PC-3 (cell line): ENCODE measurements around the gene GADD45B. TPM values are rescaled to one million over a fixed set of nuclear protein-coding genes. Genes with fewer than 3 reads are reported as not detected.

Experiments
- ATAC-seq: fragments of 200-7000 bp; cut with Tn5 transposase; 2 replicates; pipeline ENCODE4 v1.9.1; 2020; ENCODE audit warnings: mild to moderate bottlenecking, moderate library complexity
- BruUV-seq: library from RNA; stranded (reverse); fragments of 400-500 nt; replicated peaks from 2 replicates; lab custom pipeline; 2021; lab: Mats Ljungman, UMichigan
- CTCF ChIA-PET: fragments of 300-600 bp; sonication (Branson Sonifier 250); formaldehyde crosslinking; loops from one replicate; lab custom pipeline; 2022; ENCODE audit warnings: antibody characterized with exemption; lab: Charles Lee
- POLR2A ChIA-PET: fragments of 300-600 bp; sonication (Branson Sonifier 250); formaldehyde crosslinking; loops from one replicate; lab custom pipeline; 2022; ENCODE audit warnings: antibody characterized with exemption; ENCODE audit not compliant: unreplicated experiment; lab: Charles Lee
- DNase-seq: peaks from one replicate; pipeline ENCODE4 v3.0.0-alpha.2; 2015
- H2AFZ ChIP-seq: fragments of 300-600 bp; sonication (generic); 2 replicates; pipeline ENCODE4 v1.6.0; 2016; ENCODE audit warnings: antibody characterized with exemption, low read length
- H3F3A ChIP-seq: fragments of 300-600 bp; sonication (generic); one replicate; pipeline ENCODE4 v1.6.0; 2017; ENCODE audit warnings: antibody characterized with exemption, low read length, control low read depth, mild to moderate bottlenecking; ENCODE audit not compliant: unreplicated experiment
- H3K27ac ChIP-seq: fragments of 300-600 bp; sonication (generic); 2 replicates; pipeline ENCODE4 v1.5.1; 2016; ENCODE audit warnings: mild to moderate bottlenecking, low read length
- H3K27me3 ChIP-seq: fragments of 300-600 bp; sonication (generic); 2 replicates; pipeline ENCODE4 v1.6.1; 2016; ENCODE audit warnings: low read length, mixed read lengths
- H3K36me3 ChIP-seq: fragments of 300-600 bp; sonication (generic); 2 replicates; pipeline ENCODE4 v1.6.1; 2016; ENCODE audit warnings: low read depth, mixed run types, low read length, mixed read lengths
- H3K4me1 ChIP-seq: fragments of 300-600 bp; sonication (generic); 2 replicates; pipeline ENCODE4 v1.5.1; 2016; ENCODE audit warnings: low read length; ENCODE audit not compliant: insufficient read depth
- H3K4me2 ChIP-seq: fragments of 300-600 bp; sonication (generic); 2 replicates; pipeline ENCODE4 v1.6.0; 2016; ENCODE audit warnings: low read length
- H3K4me3 ChIP-seq: fragments of 300-600 bp; sonication (generic); 2 replicates; pipeline ENCODE4 v1.5.1; 2016; ENCODE audit warnings: mild to moderate bottlenecking, low read length, mixed read lengths
- H3K79me2 ChIP-seq: fragments of 300-600 bp; sonication (generic); 2 replicates; pipeline ENCODE4 v1.6.1; 2017; ENCODE audit warnings: low read length, mixed read lengths
- H3K9ac ChIP-seq: fragments of 300-600 bp; sonication (generic); 2 replicates; pipeline ENCODE4 v1.6.0; 2016; ENCODE audit warnings: mild to moderate bottlenecking, low read length
- H3K9me2 ChIP-seq: fragments of 300-600 bp; sonication (generic); replicated peaks from 2 replicates; pipeline ENCODE4 v1.6.1; 2016; ENCODE audit warnings: mixed run types, low read length, mixed read lengths
- H3K9me3 ChIP-seq: fragments of 300-600 bp; sonication (generic); 2 replicates; pipeline ENCODE4 v1.6.1; 2016; ENCODE audit warnings: low read length, mixed read lengths
- H4K20me1 ChIP-seq: fragments of 300-600 bp; sonication (generic); 2 replicates; pipeline ENCODE4 v1.6.1; 2016; ENCODE audit warnings: low read length, mixed read lengths
- CTCF ChIP-seq: fragments of 300-600 bp; sonication (generic); conservative IDR thresholded peaks from 2 replicates; pipeline ENCODE4 v1.5.1; 2017; ENCODE audit warnings: antibody characterized with exemption, low read depth, mild to moderate bottlenecking, low read length
- EZH2 ChIP-seq: fragments of 300-600 bp; sonication (generic); IDR thresholded peaks from one replicate; pipeline ENCODE4 v1.6.1; 2017; ENCODE audit warnings: antibody characterized with exemption, mild to moderate bottlenecking, low read length; ENCODE audit not compliant: unreplicated experiment
- EZH2phosphoT487 ChIP-seq: fragments of 300-600 bp; sonication (generic); IDR thresholded peaks from 2 replicates; pipeline ENCODE4 v1.6.1; 2018; ENCODE audit warnings: mild to moderate bottlenecking, antibody characterized with exemption, low read length, borderline replicate concordance
- intact Hi-C: fragments of 100-400 bp; cut with micrococcal nuclease; formaldehyde crosslinking; loops from 2 replicates; pipeline ENCODE4 v1.9.0; 2023
- total RNA-seq: library from RNA; depleted of rRNA; stranded (reverse); fragments of >200 nt; gene quantifications from 2 replicates; pipeline ENCODE4 v1.2.3, GENCODE V29; 2014

Gene GADD45B
- total RNA-seq, 1 experiment from 2014 or later, result 137 TPM

GRCh38 chr19:2441096-2441752, 34.7 kb upstream of the GADD45B start:
- no peak overlapping the region for H2AFZ ChIP-seq
- H3K4me2 ChIP-seq, result no peak overlapping the region
- no peaks in the 10 kb centered on the region for H3K4me1 ChIP-seq
- H3K27ac ChIP-seq, result no peak overlapping the region
- no peaks in the 10 kb centered on the region for H3K27me3 ChIP-seq
- BruUV-seq, result no TSS peak
- ATAC-seq (no peak), DNase-seq (no peak)
- peaks cover 52% of the 10 kb centered on the region for H3K79me2 ChIP-seq
- H3F3A ChIP-seq, result no peaks in the 10 kb centered on the region
- H3K9me2 ChIP-seq, result no peaks in the 10 kb centered on the region
- no peak overlapping the region for H3K4me3 ChIP-seq
- H3K9ac ChIP-seq, result no peak overlapping the region
- intact Hi-C loops, result no loop called here
- H4K20me1 ChIP-seq, result no peaks in the 10 kb centered on the region
- TF ChIP-seq CTCF (no peak), EZH2 (no peak), EZH2phosphoT487 (no peak)
- ChIA-PET POLR2A (no interaction called here), CTCF (no interaction called here)
- H3K36me3 ChIP-seq, result peaks cover 12% of the 10 kb centered on the region; the same call in 1 of the 2 replicates
- H3K9me3 ChIP-seq, result no peaks in the 10 kb centered on the region

GRCh38 chr19:2443116-2443784, 32.7 kb upstream of the GADD45B start:
- DNase-seq (no peak), ATAC-seq (no peak)
- Histone ChIP-seq H3K4me1 (no peaks in the 10 kb centered on the region), H3K27ac (no peak overlapping the region), H2AFZ (no peak overlapping the region), H3K9me3 (no peaks in the 10 kb centered on the region), H3K9ac (no peak overlapping the region), H3K36me3 (peaks cover 12% of the 10 kb centered on the region; the same call in 1 of the 2 replicates), H3K4me3 (no peak overlapping the region), H4K20me1 (no peaks in the 10 kb centered on the region), H3K27me3 (no peaks in the 10 kb centered on the region), H3K4me2 (no peak overlapping the region), H3F3A (no peaks in the 10 kb centered on the region), H3K9me2 (no peaks in the 10 kb centered on the region), H3K79me2 (peaks cover 71% of the 10 kb centered on the region)
- intact Hi-C loops, result no loop called here
- CTCF ChIA-PET, result no interaction called here
- TF ChIP-seq EZH2, result no peak
- no peak for TF ChIP-seq CTCF
- no peak for TF ChIP-seq EZH2phosphoT487
- BruUV-seq, result no TSS peak
- POLR2A ChIA-PET, result no interaction called here

- ATAC-seq, result no peak
- POLR2A ChIA-PET, result no interaction called here
These were observed 32.1 kb upstream of the GADD45B start for GRCh38 chr19:2443785-2444182.

More at GRCh38 chr19:2443785-2444182, 32.1 kb upstream of the GADD45B start:
- H3K27ac ChIP-seq, result no peak overlapping the region
- no peaks in the 10 kb centered on the region for H3K4me1 ChIP-seq
- H3F3A ChIP-seq, result no peaks in the 10 kb centered on the region
- H3K27me3 ChIP-seq, result no peaks in the 10 kb centered on the region
- no peak overlapping the region for H3K4me2 ChIP-seq
- no TSS peak for BruUV-seq
- no peak overlapping the region for H3K9ac ChIP-seq
- DNase-seq, result no peak
- TF ChIP-seq CTCF (no peak), EZH2 (no peak), EZH2phosphoT487 (no peak)
- no peaks in the 10 kb centered on the region for H3K9me2 ChIP-seq
- CTCF ChIA-PET, result no interaction called here
- no peak overlapping the region for H3K4me3 ChIP-seq
- intact Hi-C loops, result no loop called here
- peaks cover 12% of the 10 kb centered on the region; the same call in 1 of the 2 replicates for H3K36me3 ChIP-seq
- peaks cover 76% of the 10 kb centered on the region for H3K79me2 ChIP-seq
- H3K9me3 ChIP-seq, result no peaks in the 10 kb centered on the region
- H2AFZ ChIP-seq, result no peak overlapping the region
- H4K20me1 ChIP-seq, result 0 out of 2 replicates have a peak, but pooled peaks cover 1% of the 10 kb centered on the region
